ENCODE measurements around the gene KRT6C.
"Not testable (repeated sequence)": the region's sequence is repeated elsewhere in the genome, so short reads cannot be mapped to it uniquely, and the experiment has no call there.

KRT6C gene

GRCh38 chr12:52499806-52500560, 26.4 kb upstream of the KRT6C start:
- no peak for DNase-seq

- DNase-seq, result no peak
Observed at GRCh38 chr12:52498946-52499345, 25.3 kb upstream of the KRT6C start.

GRCh38 chr12:52497975-52498374, 24.4 kb upstream of the KRT6C start:
- DNase-seq, result no peak

GRCh38 chr12:52496590-52497071, 23.0 kb upstream of the KRT6C start:
- DNase-seq, result no peak

GRCh38 chr12:52496054-52496453, 22.4 kb upstream of the KRT6C start:
- no peak for DNase-seq

- no peak for DNase-seq
Observed at GRCh38 chr12:52495389-52495788, 21.8 kb upstream of the KRT6C start.

GRCh38 chr12:52494518-52494917, 20.9 kb upstream of the KRT6C start:
- no peak for DNase-seq

GRCh38 chr12:52494100-52494499, 20.5 kb upstream of the KRT6C start:
- no peak for DNase-seq

- no peak for DNase-seq
Observed at GRCh38 chr12:52493172-52493571, 19.6 kb upstream of the KRT6C start, which contains the start of gene KRT6A. Gene KRT6A, minus strand, starts transcription at chr12:52493257. Its CDS starts 69 bp downstream, at chr12:52493188.

- DNase-seq, result not testable (repeated sequence)
Observed at GRCh38 chr12:52492405-52492804, 18.8 kb upstream of the KRT6C start.

- not testable (repeated sequence) for DNase-seq
Observed at GRCh38 chr12:52491495-52491894, 17.9 kb upstream of the KRT6C start.

- DNase-seq, result no peak
Observed at GRCh38 chr12:52488736-52489135, 15.1 kb upstream of the KRT6C start.

- DNase-seq, result not testable (repeated sequence)
Observed at GRCh38 chr12:52487744-52488443, 14.3 kb upstream of the KRT6C start.

GRCh38 chr12:52487211-52487610, 13.6 kb upstream of the KRT6C start:
- DNase-seq, result no peak

GRCh38 chr12:52486166-52487105, 12.8 kb upstream of the KRT6C start:
- no peak for DNase-seq

GRCh38 chr12:52480073-52480472, 6.5 kb upstream of the KRT6C start:
- no peak for DNase-seq

GRCh38 chr12:52477651-52478050, 4.0 kb upstream of the KRT6C start:
- no peak for DNase-seq

GRCh38 chr12:52474212-52474611, 607 bp upstream of the KRT6C start:
- no peak for DNase-seq

GRCh38 chr12:52469853-52470252, 3.8 kb downstream of the KRT6C start:
- DNase-seq, result no peak

- no peak for DNase-seq
Observed at GRCh38 chr12:52464897-52465296, 8.7 kb downstream of the KRT6C start.

- DNase-seq, result no peak
Observed at GRCh38 chr12:52461693-52462092, 11.9 kb downstream of the KRT6C start.

- DNase-seq, result no peak
Observed at GRCh38 chr12:52458861-52459260, 14.7 kb downstream of the KRT6C start.

GRCh38 chr12:52455821-52456220, 17.8 kb downstream of the KRT6C start:
- DNase-seq, result no peak

Measured in activated naive CD4-positive, alpha-beta T cell treated with anti-CD3 and anti-CD28 coated beads, Interleukin-2, amount 50 U/mL, for 16 hours (primary cell).